HEK293T (cell line): Measurements from ENCODE around the gene GALNT7.

Experiments
- CTCF ChIA-PET: fragments of 350-600 bp; formaldehyde crosslinking; extraction: SDS; loops from one replicate; lab custom pipeline; 2021; ENCODE audit warnings: antibody characterized with exemption, inconsistent platforms; lab: Yijun Ruan, JAX
- POLR2A ChIA-PET: fragments of 350-600 bp; formaldehyde crosslinking; extraction: SDS; loops from one replicate; lab custom pipeline; 2020; ENCODE audit warnings: antibody characterized with exemption, inconsistent platforms; lab: Yijun Ruan, JAX
- DNase-seq: peaks from one replicate; pipeline ENCODE4 v3.0.0; 2012; ENCODE audit warnings: mixed read lengths; ENCODE audit errors: extremely low spot score
- ARNT ChIP-seq: fragments of 450-650 bp; IDR thresholded peaks from 2 replicates; pipeline ENCODE4 v1.6.1; 2017; ENCODE audit warnings: mild to moderate bottlenecking
- BHLHE40 ChIP-seq: fragments of 450-650 bp; IDR thresholded peaks from 2 replicates; pipeline ENCODE4 v1.6.1; 2016; ENCODE audit warnings: mild to moderate bottlenecking, moderate library complexity, borderline replicate concordance
- CTBP1 ChIP-seq: fragments of 450-650 bp; IDR thresholded peaks from 2 replicates; pipeline ENCODE4 v1.6.1; 2016; ENCODE audit warnings: borderline replicate concordance
- ELF4 ChIP-seq: fragments of 450-650 bp; IDR thresholded peaks from 2 replicates; pipeline ENCODE4 v1.6.1; 2017; ENCODE audit warnings: antibody characterized with exemption
- FOXA1 ChIP-seq: fragments of 450-650 bp; IDR thresholded peaks from 2 replicates; pipeline ENCODE4 v1.6.1; 2016; ENCODE audit warnings: mild to moderate bottlenecking
- FOXK2 ChIP-seq: fragments of 450-650 bp; IDR thresholded peaks from 2 replicates; pipeline ENCODE4 v1.6.1; 2016; ENCODE audit warnings: mild to moderate bottlenecking
- FOXM1 ChIP-seq: fragments of 450-650 bp; IDR thresholded peaks from 2 replicates; pipeline ENCODE4 v1.6.1; 2017; ENCODE audit warnings: mild to moderate bottlenecking, borderline replicate concordance
- HDGF ChIP-seq: fragments of 450-650 bp; IDR thresholded peaks from 2 replicates; pipeline ENCODE4 v1.6.1; 2017; ENCODE audit warnings: antibody characterized with exemption, borderline replicate concordance
- L3MBTL2 ChIP-seq: fragments of 450-650 bp; conservative IDR thresholded peaks from 2 replicates; pipeline ENCODE4 v1.6.1; 2016; ENCODE audit warnings: mild to moderate bottlenecking
- LEF1 ChIP-seq: fragments of 450-650 bp; IDR thresholded peaks from 2 replicates; pipeline ENCODE4 v1.6.1; 2017; ENCODE audit warnings: mild to moderate bottlenecking, borderline replicate concordance
- NFRKB ChIP-seq: fragments of 450-650 bp; IDR thresholded peaks from 2 replicates; pipeline ENCODE4 v1.6.1; 2016; ENCODE audit warnings: mild to moderate bottlenecking, moderate library complexity
- SP1 ChIP-seq: fragments of 450-650 bp; IDR thresholded peaks from 2 replicates; pipeline ENCODE4 v1.6.1; 2017
- SUZ12 ChIP-seq: fragments of 450-650 bp; IDR thresholded peaks from 2 replicates; pipeline ENCODE4 v1.6.1; 2016; ENCODE audit warnings: mild to moderate bottlenecking
- TARDBP ChIP-seq: fragments of 450-650 bp; IDR thresholded peaks from 2 replicates; pipeline ENCODE4 v1.6.1; 2016
- ZNF384 ChIP-seq: fragments of 450-650 bp; IDR thresholded peaks from 2 replicates; pipeline ENCODE4 v1.6.1; 2016
- TF ChIP-seq, protein P1 (sequence below): fragments of 450-650 bp; IDR thresholded peaks from 2 replicates; pipeline ENCODE4 v1.6.1; 2016

Gene GALNT7

DNA sequence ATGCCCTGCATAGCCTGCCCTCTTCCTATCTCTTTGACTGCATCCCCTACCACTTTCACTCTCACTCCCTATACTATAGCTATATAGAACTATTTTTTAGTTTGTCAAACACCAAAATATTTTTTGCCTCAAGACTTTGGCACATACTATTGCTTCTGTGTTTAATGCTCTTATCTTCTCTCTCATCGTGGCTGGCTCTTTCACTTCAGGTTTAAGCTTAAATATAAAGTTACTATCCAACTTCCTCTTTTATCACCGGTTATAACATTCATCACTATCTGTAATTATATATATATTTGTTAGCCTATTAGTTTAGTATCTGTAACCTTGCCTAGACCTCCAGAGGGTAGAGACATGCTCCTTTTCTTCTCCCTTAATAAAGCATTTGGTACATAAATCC lies 177.0 kb downstream of the GALNT7 start:
- no peak for TF ChIP-seq CTBP1
- no peak for TF ChIP-seq BHLHE40
- TF ChIP-seq, protein P1, sequence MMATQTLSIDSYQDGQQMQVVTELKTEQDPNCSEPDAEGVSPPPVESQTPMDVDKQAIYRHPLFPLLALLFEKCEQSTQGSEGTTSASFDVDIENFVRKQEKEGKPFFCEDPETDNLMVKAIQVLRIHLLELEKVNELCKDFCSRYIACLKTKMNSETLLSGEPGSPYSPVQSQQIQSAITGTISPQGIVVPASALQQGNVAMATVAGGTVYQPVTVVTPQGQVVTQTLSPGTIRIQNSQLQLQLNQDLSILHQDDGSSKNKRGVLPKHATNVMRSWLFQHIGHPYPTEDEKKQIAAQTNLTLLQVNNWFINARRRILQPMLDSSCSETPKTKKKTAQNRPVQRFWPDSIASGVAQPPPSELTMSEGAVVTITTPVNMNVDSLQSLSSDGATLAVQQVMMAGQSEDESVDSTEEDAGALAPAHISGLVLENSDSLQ: no peak
- TF ChIP-seq NFRKB: no peak
- TF ChIP-seq FOXM1: no peak
- TF ChIP-seq FOXK2: no peak
- no peak for TF ChIP-seq SUZ12
- no peak for TF ChIP-seq LEF1
- no peak for TF ChIP-seq FOXA1
- no peak for TF ChIP-seq L3MBTL2
- DNase-seq: no peak
- ChIA-PET CTCF (no interaction called here), POLR2A (interaction anchor here (1.1 to 5.7 kb wide), 3 partner anchors 10 to 24 kb away, joined by 3 to 59 read pairs (median 5); partner anchors contain the start of gene HMGB2)

DNA sequence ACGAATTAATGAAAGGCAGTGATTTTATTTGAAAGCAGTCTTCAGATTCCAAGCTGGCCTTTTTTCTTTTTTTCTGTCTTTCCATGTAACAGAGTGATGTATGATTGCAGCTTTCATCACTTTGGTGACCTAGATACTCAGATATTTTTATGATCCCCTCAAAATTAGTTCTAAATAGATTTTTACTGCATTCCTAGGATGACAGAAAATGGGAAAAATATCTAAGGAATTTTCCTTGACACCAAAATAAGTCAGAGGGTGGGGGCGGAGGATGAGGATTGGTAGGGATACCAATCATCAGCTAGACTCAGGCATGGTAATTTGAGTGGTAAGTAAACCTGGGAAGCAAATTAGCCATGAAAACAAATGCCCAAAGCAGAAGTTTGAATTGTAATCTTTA lies 177.5 kb downstream of the GALNT7 start:
- POLR2A ChIA-PET: interaction anchor here (0.8 to 5.7 kb wide), 5 partner anchors 10 to 25 kb away, joined by 3 to 59 read pairs (median 4); partner anchors contain the start of genes HMGB2 and SAP30
- no peak for TF ChIP-seq FOXK2
- no peak for TF ChIP-seq FOXM1
- TF ChIP-seq TARDBP: no peak
- TF ChIP-seq L3MBTL2: no peak
- no peak for TF ChIP-seq CTBP1
- TF ChIP-seq NFRKB: no peak
- TF ChIP-seq SP1: no peak
- TF ChIP-seq SUZ12: no peak
- TF ChIP-seq LEF1: no peak
- no peak for TF ChIP-seq FOXA1
- TF ChIP-seq, protein P1: no peak
- TF ChIP-seq ZNF384: no peak
- TF ChIP-seq BHLHE40: no peak
- no peak for TF ChIP-seq ELF4
- TF ChIP-seq HDGF: no peak
- TF ChIP-seq ARNT: no peak
- no peak for DNase-seq
- CTCF ChIA-PET: interaction anchor here (0.8 kb wide), 1 partner anchor 75 kb away, joined by 3 read pairs; no protein-coding TSS in a partner anchor

DNA sequence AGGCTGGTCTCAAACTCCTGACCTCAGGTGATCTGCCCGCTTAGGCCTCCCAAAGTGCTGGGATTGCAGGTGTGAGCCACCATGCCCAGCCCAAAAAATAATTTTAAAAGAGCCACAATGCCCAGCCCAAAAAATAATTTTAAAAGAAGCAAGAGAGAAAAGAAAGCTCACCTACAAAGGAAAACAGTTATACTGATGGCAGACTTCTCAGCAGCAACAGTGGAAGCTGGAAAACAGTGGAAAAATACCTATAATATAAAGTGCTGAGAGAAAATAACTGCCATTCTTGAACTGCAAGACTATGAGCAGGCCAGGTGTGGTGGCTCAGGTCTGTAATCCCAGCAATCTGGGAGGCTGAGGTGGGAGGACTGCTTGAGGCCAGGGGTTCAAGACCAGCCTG lies 178.9 kb downstream of the GALNT7 start:
- CTCF ChIA-PET: interaction anchor here (1.2 kb wide), 1 partner anchor 46 kb away, joined by 4 read pairs; no protein-coding TSS in a partner anchor
- DNase-seq: no peak
- POLR2A ChIA-PET: interaction anchor here (1.7 to 5.7 kb wide), 2 partner anchors 10 to 13 kb away, joined by 4 to 59 read pairs; partner anchors contain the start of gene HMGB2
- TF ChIP-seq HDGF (no peak), BHLHE40 (no peak), CTBP1 (no peak), FOXA1 (no peak), FOXK2 (no peak), SP1 (no peak), LEF1 (no peak), L3MBTL2 (no peak), FOXM1 (no peak), SUZ12 (no peak), ZNF384 (no peak), NFRKB (no peak), ARNT (no peak), TARDBP (no peak), ELF4 (no peak)
- TF ChIP-seq, protein P1: no peak

DNA sequence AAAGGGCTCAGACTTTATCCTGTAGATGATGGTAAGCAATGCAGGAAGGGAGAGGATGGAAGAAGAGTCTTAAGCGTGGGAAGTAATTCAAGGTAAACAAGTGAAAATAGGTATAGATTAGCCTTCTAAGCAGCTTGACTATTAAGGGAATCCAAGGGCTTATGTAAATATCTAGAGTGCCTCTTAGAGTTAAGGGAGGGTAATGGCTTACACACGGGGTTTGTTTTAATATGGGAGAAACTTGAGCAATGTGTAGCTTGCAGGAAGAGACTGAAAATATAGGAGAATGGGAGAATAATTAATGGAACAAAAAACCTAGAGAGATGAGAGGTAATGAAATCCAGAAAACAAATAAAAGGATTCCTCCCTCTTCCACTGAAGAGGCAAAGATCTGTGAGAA lies 189.3 kb downstream of the GALNT7 start:
- CTCF ChIA-PET: interaction anchor here (0.5 to 0.9 kb wide), 2 partner anchors 31 to 87 kb away, joined by 3 read pairs; no protein-coding TSS in a partner anchor
- DNase-seq: no peak
- TF ChIP-seq SUZ12 (no peak), ZNF384 (no peak), L3MBTL2 (no peak), HDGF (no peak), SP1 (no peak), ARNT (no peak), LEF1 (no peak), ELF4 (no peak), FOXK2 (no peak), FOXM1 (no peak), BHLHE40 (no peak), CTBP1 (no peak), FOXA1 (no peak), TARDBP (no peak)
- TF ChIP-seq, protein P1: no peak
- POLR2A ChIA-PET: interaction anchor here (0.9 to 5.4 kb wide), 6 partner anchors 11 to 172 kb away, joined by 3 to 54 read pairs (median 4); partner anchors contain the start of genes HAND2, HMGB2 and SAP30

DNA sequence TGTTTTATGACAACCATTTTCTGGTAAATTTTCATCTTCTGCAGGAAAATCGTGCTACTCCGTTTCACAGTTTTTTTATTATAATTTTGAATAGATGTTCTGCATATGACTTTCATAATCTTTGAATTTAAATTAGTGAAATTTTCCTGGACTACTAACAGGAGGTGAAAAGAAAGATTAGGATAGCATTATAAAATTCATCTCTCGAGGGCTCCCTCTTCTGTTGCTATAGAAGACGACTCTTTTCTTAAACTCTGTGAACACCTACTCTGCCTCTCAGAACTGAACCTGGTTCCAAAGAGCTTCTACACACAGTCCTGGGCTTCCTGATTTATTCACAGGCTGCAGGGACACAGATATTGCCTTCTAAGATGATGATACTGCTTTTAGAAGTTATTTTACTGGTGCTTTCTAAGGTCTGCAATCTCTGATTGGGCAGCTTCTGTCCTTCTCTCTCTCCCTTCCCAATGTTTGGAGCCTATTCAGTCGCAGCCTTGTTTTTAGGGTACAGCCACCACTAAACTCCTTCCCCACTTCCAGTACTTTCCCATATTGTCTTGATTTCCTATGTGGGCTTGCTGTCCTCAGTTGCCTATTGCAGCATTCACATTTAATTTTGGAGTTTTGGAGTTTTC lies 192.1 kb downstream of the GALNT7 start:
- TF ChIP-seq LEF1 (no peak), ZNF384 (no peak), ARNT (no peak), FOXA1 (no peak), FOXK2 (no peak), HDGF (no peak), ELF4 (no peak), SP1 (no peak), SUZ12 (no peak), FOXM1 (no peak)
- TF ChIP-seq, protein P1: no peak
- peak; percentile 14 for DNase-seq
- ChIA-PET POLR2A (interaction anchor here (1.0 to 1.3 kb wide), 2 partner anchors 10 to 26 kb away, joined by 3 to 11 read pairs; partner anchors contain the start of genes HMGB2 and SAP30), CTCF (interaction anchor here (0.6 to 1.2 kb wide), 4 partner anchors 9 to 347 kb away, joined by 3 to 5 read pairs (median 3); no protein-coding TSS in a partner anchor)
